ENCODE measurements around the gene C1QTNF12.
"Not testable (repeated sequence)": the region's sequence is repeated elsewhere in the genome, so short reads cannot be mapped to it uniquely, and the experiment has no call there.

C1QTNF12 gene

GRCh38 chr1:1196431-1197187, 49.9 kb downstream of the C1QTNF12 start:
- no peak for DNase-seq

GRCh38 chr1:1195726-1196125, 50.8 kb downstream of the C1QTNF12 start:
- not testable (repeated sequence) for DNase-seq

DNA sequence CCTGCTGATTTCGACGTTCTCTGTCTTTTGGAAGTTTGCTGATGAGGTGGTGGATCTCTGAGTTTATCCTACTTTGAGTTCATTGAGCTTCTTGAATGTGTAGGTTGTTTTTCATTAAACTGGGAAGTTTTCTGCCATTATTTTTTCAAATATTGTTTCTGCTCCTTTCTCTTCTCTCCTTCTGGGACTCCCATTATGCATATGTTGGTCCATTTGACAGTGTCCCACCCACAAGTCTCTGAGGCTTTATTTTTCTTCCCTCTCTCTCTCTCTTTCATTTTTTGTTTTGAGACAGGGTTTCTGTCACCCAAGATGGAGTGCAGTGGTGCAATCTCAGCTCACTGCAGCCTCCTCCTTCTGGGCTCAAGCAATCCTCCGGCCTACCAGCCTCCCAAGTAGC, 51.8 kb downstream of the C1QTNF12 start:
- no peak for DNase-seq
